Muscle of back (tissue), 11 donors: Measurements from ENCODE around the gene HS3ST4. TPM values are rescaled to one million over a fixed set of nuclear protein-coding genes. Genes with fewer than 3 reads are reported as not detected.

Experiments
- DNase-seq, 3 donors: peaks; one replicate each; pipeline versions ENCODE4 v3.0.0 to v3.0.0-alpha.2; 2013
- polyA plus RNA-seq, 10 donors: library from polyadenylated mRNA; unstranded; fragments of 120-200 nt; gene quantifications; one replicate each; pipeline ENCODE4 v1.2.1, GENCODE V29; 2013; ENCODE audit not compliant: insufficient read length in 10 of 10

Gene HS3ST4
- polyA plus RNA-seq, 10 donors: 0.09 to 1.7 (median 0.12) TPM; not detected in 4

GRCh38 chr16:26178298-26178697 lies 486.5 kb downstream of the HS3ST4 start:
- no peak for DNase-seq

GRCh38 chr16:26186091-26186615 lies 494.4 kb downstream of the HS3ST4 start:
- DNase-seq: peak in 1 of 3 donors; percentile 36
